Natural killer cell treated with Interleukin-12 subunit alpha and Interleukin-12 subunit beta and Interleukin-15 and Interleukin-18, amount 100 ng/mL, for 72 hours (primary cell): ENCODE results near the gene PIP4K2A. TPM values are rescaled to one million over a fixed set of nuclear protein-coding genes. Genes with fewer than 3 reads are reported as not detected.

ENCODE experiments used
- ATAC-seq, 2 donors: fragments of 150-1000 bp; cut with Tn5 transposase in 1 of 2; sonication (Bioruptor Pico), chemical (Tn5 transposase) in 1 of 2; 2 replicates each; pipeline ENCODE4 v1.10.0; 2021
- DNase-seq: peaks from one replicate; pipeline ENCODE4 v3.0.0; 2022; ENCODE audit warnings: low spot score
- H3K27ac Mint-ChIP-seq, 2 donors: 1 replicate in 1 of 2; 2 replicates in 1 of 2; pipeline ENCODE4 v1.8.0; 2022; ENCODE audit warnings: mixed read lengths in 2 of 2, mild to moderate bottlenecking in 1 of 2, moderate library complexity in 1 of 2
- H3K27me3 Mint-ChIP-seq, 2 donors: 1 replicate in 1 of 2; 2 replicates in 1 of 2; pipeline ENCODE4 v1.8.0; 2022; ENCODE audit warnings: mixed read lengths in 2 of 2
- H3K36me3 Mint-ChIP-seq: one replicate; pipeline ENCODE4 v1.8.0; 2022; ENCODE audit warnings: mixed read lengths
- H3K4me1 Mint-ChIP-seq, 2 donors: 1 replicate in 1 of 2; 2 replicates in 1 of 2; pipeline ENCODE4 v1.8.0; 2022; ENCODE audit warnings: low read depth in 2 of 2, mixed read lengths in 2 of 2, mild to moderate bottlenecking in 1 of 2
- H3K4me3 Mint-ChIP-seq: one replicate; pipeline ENCODE4 v1.8.0; 2022; ENCODE audit warnings: mixed read lengths
- H3K9me3 Mint-ChIP-seq: 2 replicates; pipeline ENCODE4 v1.8.0; 2022; ENCODE audit warnings: mixed read lengths
- total RNA-seq, 2 donors: library from RNA; stranded (reverse); gene quantifications; one replicate each; pipeline ENCODE4 v1.2.3, GENCODE V29; 2022

The PIP4K2A gene
- total RNA-seq, 2 donors from 2014 or later: 149 to 152 TPM

DNA sequence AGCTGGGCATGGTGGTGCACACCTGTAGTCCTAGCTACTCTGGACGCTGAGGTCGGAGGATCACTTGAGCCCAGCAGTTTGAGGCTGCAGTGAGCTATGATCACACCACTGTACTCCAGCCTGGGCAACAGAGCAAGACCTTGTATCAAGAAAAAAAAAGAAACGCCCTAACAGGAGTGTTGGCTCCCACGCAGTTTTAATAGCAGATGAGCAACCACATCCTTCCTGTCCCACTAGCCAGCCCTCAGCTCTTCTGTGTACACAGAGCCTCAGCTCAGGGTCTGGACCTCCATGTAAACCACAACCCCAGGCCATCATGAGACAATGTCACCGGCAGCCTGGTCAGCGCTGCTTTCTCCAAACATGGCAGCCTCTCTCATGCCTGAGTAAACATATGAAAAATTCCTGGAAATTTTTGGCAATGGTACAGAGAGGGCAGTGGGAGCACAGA is 108.2 kb downstream of the PIP4K2A start:
- ATAC-seq: peak; percentile 90 to 92
- peak overlapping the region; percentile 87 to 97 for H3K27ac Mint-ChIP-seq
- H3K36me3 Mint-ChIP-seq: peaks cover 19% of the 10 kb centered on the region
- peak overlapping the region; percentile 86 for H3K4me3 Mint-ChIP-seq
- no peaks in the 10 kb centered on the region for H3K9me3 Mint-ChIP-seq
- H3K4me1 Mint-ChIP-seq: peaks cover 64 to 74% of the 10 kb centered on the region in 2 donors
- H3K27me3 Mint-ChIP-seq: no peaks in the 10 kb centered on the region
- peak; percentile 80 for DNase-seq

DNA sequence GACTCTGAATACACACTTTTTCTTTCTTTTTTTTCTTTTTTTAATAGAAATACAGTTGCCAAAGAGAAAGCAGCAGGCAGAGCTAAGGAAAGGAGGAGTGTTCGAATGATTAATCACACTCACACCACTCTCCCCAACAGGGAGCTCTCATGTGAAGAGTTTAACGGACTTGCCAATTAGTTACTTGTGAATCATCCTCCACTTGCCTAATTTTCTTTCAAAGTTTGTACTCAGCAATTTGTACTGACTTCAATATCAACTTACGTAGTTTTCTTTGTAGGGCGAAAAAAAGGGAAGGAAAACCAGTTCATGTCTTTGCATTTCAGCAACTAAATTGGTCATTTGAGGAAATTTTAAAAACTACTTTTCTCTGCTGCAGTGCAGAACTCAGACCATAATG is 109.2 kb downstream of the PIP4K2A start:
- DNase-seq: no peak
- peak overlapping the region; percentile 87 to 97 for H3K27ac Mint-ChIP-seq
- peaks cover 14% of the 10 kb centered on the region for H3K36me3 Mint-ChIP-seq
- peaks cover 63 to 74% of the 10 kb centered on the region in 2 donors for H3K4me1 Mint-ChIP-seq
- peak overlapping the region; percentile 89 for H3K4me3 Mint-ChIP-seq
- peak; percentile 68 to 72 for ATAC-seq
- H3K9me3 Mint-ChIP-seq: no peaks in the 10 kb centered on the region
- no peaks in the 10 kb centered on the region for H3K27me3 Mint-ChIP-seq

DNA sequence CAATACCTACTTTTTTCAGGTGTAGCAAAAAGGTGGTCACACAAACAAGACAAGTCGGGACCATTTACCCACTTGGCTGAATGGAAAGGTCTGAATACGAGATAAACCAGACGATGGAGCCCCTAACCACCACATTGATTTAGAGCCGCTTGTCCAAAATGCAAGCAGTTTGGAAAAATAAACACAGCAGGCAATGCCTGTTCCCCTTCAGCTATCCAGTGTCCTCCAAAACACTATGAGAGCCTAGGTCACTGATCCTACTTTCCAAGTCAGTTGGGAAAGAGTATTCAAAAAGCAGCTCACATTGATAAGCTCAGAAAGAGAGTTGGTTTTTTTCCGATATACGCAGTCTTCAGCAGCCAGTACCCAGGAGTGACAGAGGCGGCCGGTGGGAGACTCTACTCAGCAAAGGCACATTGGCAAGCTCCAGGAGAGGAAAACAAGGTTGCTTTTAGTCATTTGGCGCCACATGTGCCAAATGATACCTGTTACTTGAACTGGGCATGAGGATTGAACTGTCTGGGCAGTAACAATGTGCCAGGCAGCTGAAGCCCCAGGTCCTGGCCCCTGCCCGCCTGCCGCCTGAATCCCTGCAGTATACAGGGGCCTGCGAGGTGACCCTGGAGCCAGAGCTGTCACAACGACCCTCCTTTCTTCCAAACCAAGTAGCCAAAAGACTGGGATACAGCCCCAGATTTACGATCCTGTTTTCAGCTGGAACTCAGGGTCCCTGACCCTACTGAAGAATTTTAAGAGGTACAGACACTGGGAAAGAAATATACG is 109.8 kb downstream of the PIP4K2A start:
- H3K9me3 Mint-ChIP-seq: no peaks in the 10 kb centered on the region
- no peak for DNase-seq
- peak overlapping the region; percentile 87 to 97 for H3K27ac Mint-ChIP-seq
- no peaks in the 10 kb centered on the region for H3K27me3 Mint-ChIP-seq
- H3K4me3 Mint-ChIP-seq: peak overlapping the region; percentile 89
- H3K4me1 Mint-ChIP-seq: peaks cover 63 to 75% of the 10 kb centered on the region in 2 donors
- peaks cover 9% of the 10 kb centered on the region for H3K36me3 Mint-ChIP-seq
- no peak for ATAC-seq

DNA sequence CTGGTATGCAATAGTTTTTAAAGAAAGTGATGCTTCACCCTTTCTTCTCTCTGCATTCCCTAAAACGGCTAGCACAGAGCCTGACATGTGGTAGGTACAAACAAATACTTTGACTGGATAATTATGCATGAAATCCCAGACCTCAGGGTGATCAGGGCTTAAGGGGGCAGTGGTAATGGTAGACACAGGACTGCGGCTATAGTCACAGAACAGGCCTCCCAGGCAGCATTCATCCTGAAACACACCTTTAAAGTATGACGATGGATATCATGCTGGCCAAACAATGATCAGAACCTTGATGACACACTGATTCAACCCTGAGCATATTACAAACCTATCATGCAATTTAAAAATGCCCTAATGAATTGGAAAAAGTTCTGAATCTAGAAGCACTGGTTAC is 110.8 kb downstream of the PIP4K2A start:
- peak overlapping the region in 1 of 2 donors; percentile 87 for H3K27ac Mint-ChIP-seq
- no peak overlapping the region for H3K4me3 Mint-ChIP-seq
- H3K27me3 Mint-ChIP-seq: no peaks in the 10 kb centered on the region
- no peaks in the 10 kb centered on the region for H3K9me3 Mint-ChIP-seq
- H3K4me1 Mint-ChIP-seq: peaks cover 65 to 78% of the 10 kb centered on the region in 2 donors
- DNase-seq (no peak), ATAC-seq (no peak)
- peaks cover 9% of the 10 kb centered on the region for H3K36me3 Mint-ChIP-seq

DNA sequence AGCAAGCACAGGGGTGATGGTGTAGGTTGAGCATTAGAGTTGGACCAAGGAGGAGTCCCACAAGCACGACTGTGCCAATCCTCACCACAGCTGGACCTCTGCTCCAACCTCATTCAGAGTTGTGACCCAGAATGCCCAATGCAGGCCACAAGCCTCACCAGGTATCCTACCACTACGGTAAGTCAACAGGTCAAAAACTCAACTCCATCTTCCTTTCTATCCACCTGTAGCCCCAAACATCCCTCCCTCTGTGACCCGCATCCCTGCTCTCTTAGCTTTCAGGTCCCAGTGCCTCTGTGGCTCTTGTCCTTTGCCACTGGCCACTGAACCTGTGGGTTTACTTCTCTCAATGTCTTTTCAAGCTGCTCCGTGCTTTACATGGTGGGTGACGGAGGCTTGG is 112.8 kb downstream of the PIP4K2A start:
- Mint-ChIP-seq H3K4me3 (peak overlapping the region; percentile 73), H3K27me3 (no peaks in the 10 kb centered on the region), H3K9me3 (no peaks in the 10 kb centered on the region), H3K27ac (peak overlapping the region; percentile 86 to 93), H3K36me3 (peaks cover 5% of the 10 kb centered on the region), H3K4me1 (peaks cover 71 to 86% of the 10 kb centered on the region in 2 donors)
- DNase-seq (no peak), ATAC-seq (no peak)

DNA sequence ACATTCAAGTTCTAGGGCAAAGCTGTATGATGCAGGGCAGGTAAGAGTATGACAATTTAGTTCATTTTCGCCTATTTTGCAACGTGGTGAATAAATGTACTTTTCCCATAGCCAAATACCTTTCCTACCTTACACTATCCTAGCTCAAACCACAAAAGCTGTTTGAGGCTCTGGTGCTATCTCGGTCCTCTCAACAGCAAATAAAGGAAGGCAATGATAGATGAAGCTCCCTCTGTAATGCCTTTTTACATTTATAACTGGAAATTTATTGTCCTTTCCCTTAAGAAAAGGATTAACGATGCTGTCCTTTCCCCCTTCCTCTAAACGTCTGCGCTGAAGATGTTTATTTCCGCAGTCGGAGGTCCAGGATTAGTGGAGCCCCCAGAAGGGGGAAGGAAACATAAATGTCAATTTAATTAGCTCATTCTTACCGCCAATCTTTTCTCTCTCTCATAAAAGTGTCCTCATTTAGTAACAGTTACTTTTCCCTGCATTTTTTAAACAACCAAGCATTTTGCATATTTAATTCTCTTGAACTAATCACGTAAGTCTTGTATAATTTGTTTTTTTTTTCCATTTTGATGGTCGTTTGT is 114.6 kb downstream of the PIP4K2A start:
- H3K4me1 Mint-ChIP-seq: peaks cover 63 to 75% of the 10 kb centered on the region in 2 donors
- DNase-seq (no peak), ATAC-seq (no peak)
- no peaks in the 10 kb centered on the region for H3K36me3 Mint-ChIP-seq
- no peaks in the 10 kb centered on the region for H3K9me3 Mint-ChIP-seq
- H3K27me3 Mint-ChIP-seq: no peaks in the 10 kb centered on the region
- peak overlapping the region; percentile 90 to 95 for H3K27ac Mint-ChIP-seq
- peak overlapping the region; percentile 73 for H3K4me3 Mint-ChIP-seq

DNA sequence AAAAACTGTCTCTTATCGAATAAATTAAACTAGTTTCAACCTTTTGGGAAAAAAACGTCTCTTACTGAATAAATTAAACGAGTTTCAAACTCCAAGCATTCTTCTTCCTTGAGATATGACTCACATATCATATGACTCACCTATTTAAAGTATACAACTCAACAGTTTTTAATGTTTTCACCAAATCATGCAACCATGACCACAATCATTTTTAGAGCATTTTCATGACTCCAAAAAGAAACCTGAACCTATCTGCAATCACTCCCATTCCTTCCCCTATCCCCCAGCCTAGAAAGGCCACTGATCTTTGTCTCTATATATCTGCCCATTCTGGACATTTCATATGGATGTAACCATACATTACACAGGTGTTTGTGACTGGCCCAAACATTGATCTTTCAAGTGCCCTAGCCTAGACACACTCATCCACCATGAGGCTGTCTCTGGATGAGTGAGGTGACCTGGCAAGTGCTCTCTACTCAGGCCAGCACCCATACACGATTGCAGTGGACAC is 115.3 kb downstream of the PIP4K2A start:
- no peaks in the 10 kb centered on the region for H3K36me3 Mint-ChIP-seq
- H3K4me1 Mint-ChIP-seq: peaks cover 60 to 72% of the 10 kb centered on the region in 2 donors
- no peaks in the 10 kb centered on the region for H3K27me3 Mint-ChIP-seq
- peak overlapping the region; percentile 70 for H3K4me3 Mint-ChIP-seq
- H3K27ac Mint-ChIP-seq: peak overlapping the region; percentile 90 to 95
- DNase-seq: no peak
- no peaks in the 10 kb centered on the region for H3K9me3 Mint-ChIP-seq
- no peak for ATAC-seq

DNA sequence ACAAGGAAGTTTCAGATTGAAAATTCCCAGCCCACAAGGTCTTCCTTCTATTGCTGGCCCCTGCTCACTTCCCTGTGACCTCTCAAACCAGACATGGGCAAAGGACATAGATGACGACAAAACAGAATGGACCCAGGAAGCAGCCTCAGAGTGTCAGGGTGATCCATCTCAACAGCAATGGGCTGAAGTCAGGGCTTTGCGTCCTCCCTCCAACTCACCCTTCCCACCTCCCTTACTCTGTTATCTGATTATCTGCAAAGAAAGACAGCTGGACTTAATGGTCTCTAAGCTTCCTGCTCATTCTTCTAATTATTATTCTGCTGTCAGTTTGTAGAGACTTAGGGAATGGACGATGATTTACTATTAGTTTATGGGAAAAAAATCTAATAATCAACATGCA is 115.9 kb downstream of the PIP4K2A start:
- H3K4me1 Mint-ChIP-seq: peaks cover 60 to 73% of the 10 kb centered on the region in 2 donors
- peak overlapping the region; percentile 83 for H3K4me3 Mint-ChIP-seq
- H3K36me3 Mint-ChIP-seq: no peaks in the 10 kb centered on the region
- no peak for ATAC-seq
- DNase-seq: no peak
- H3K27ac Mint-ChIP-seq: peak overlapping the region; percentile 90 to 95
- H3K9me3 Mint-ChIP-seq: no peaks in the 10 kb centered on the region
- no peaks in the 10 kb centered on the region for H3K27me3 Mint-ChIP-seq

DNA sequence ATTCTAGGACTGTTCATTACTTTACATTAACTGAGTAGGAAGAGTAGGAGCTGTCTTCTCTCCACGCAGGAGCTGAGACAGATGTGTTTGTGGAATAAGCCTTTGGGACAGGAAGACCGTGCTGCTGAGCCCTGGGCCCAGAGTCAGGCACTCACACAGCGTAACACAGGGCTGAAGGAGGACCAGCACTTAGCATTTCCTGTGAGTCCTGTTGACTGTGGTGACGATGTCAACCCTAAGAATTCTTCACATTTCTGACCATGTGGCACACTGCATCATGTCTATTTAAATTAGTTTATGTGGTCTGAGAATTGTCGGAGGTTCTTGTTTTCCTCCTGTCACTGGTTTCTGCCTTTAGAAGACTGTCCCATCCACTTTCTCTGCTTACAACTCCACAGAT is 117.2 kb downstream of the PIP4K2A start:
- Mint-ChIP-seq H3K27ac (peak overlapping the region; percentile 90 to 95), H3K4me1 (peaks cover 66 to 73% of the 10 kb centered on the region in 2 donors), H3K9me3 (no peaks in the 10 kb centered on the region), H3K27me3 (no peaks in the 10 kb centered on the region), H3K36me3 (no peaks in the 10 kb centered on the region), H3K4me3 (peak overlapping the region; percentile 83)
- ATAC-seq (peak; percentile 81 to 92), DNase-seq (peak; percentile 73)

DNA sequence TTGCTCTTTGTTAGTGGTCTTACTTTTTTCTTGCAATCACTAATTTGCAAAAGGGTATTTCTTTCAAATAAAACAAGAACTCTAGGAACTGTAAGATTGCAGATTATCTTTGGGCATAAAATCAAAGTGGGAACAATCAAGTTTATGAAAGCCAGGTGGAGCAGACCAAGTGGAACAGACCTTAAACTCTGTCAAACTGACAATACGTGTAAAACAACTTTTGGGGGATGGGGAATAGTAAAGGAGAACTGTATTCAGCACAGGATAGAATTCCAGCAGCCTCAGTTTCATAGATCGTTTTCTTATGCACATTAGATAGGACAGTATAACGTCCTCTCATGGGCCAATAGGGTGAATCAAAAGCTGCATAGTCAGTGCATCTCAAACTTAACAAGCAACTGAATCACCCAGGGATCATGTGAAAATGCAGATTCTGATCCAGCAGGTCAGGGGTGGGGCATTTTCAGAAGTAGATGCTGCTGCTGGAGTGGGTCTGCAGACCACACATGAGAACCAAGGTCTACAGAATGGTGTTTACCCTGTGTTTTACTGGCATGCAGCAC is 120.7 kb downstream of the PIP4K2A start:
- Mint-ChIP-seq H3K27me3 (no peaks in the 10 kb centered on the region), H3K4me3 (no peak overlapping the region), H3K36me3 (peaks cover 5% of the 10 kb centered on the region), H3K4me1 (peaks cover 44 to 53% of the 10 kb centered on the region in 2 donors), H3K27ac (peak overlapping the region; percentile 48 to 88), H3K9me3 (no peaks in the 10 kb centered on the region)
- ATAC-seq (no peak), DNase-seq (no peak)

DNA sequence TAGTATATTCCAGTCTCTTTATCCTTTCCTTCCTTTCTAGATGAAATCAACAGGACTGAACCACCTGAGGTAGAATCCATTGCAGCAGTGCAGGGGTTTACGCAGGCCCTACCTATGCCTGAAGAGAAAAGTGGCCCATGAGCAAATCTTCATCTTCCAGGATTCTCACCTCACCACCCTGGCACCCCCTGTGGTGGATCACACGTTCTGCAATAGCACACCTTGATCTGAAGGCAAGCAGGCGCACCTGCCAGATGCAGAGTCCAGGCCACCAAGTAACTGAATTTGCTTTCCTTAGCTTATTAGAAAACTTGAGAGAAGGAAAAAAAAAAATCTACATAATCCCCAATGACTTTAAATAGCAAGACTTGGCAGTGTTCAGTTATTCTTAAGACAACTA is 121.4 kb downstream of the PIP4K2A start:
- Mint-ChIP-seq H3K4me1 (peaks cover 37 to 48% of the 10 kb centered on the region in 2 donors), H3K36me3 (peaks cover 5% of the 10 kb centered on the region), H3K27me3 (no peaks in the 10 kb centered on the region)

DNA sequence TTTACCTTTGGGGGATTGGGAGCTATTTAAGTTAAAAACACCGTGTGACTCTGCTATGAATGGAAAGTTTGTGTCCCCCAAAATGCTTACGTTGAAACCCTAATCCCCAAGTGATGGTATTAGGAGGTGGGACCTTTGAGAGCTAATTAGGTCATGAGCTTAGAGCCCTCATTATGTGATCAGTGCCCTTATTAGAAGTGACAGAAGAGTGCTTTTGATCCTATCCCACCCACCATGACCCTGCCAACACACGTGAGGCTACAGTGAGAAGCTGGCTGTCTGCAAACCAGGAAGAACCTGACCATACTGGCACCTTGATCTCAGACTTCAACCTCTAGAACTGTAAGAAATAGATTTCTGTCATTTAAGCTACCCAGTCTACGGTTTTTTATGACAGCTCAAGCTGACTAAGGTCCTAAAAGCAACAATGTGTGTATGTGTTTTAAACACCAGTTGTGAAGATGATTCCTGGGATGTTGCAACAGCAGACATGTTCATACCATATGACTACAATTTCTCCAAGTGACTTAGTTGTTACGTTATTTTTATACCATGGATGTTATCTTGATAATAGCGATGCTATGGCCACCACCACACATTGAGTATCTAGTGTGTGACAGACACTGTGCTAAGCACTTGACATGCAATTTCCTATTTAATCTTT is 124.4 kb downstream of the PIP4K2A start:
- DNase-seq (no peak), ATAC-seq (no peak)
- Mint-ChIP-seq H3K27me3 (no peaks in the 10 kb centered on the region), H3K9me3 (no peaks in the 10 kb centered on the region), H3K36me3 (peaks cover 12% of the 10 kb centered on the region), H3K27ac (peak overlapping the region; percentile 31 to 50), H3K4me1 (peaks cover 31 to 34% of the 10 kb centered on the region in 2 donors), H3K4me3 (no peak overlapping the region)

More for the DNA sequence above, 121.4 kb downstream of the PIP4K2A start:
- no peaks in the 10 kb centered on the region for H3K9me3 Mint-ChIP-seq
- DNase-seq: no peak
- ATAC-seq: no peak
- peak overlapping the region; percentile 48 to 88 for H3K27ac Mint-ChIP-seq
- no peak overlapping the region for H3K4me3 Mint-ChIP-seq

DNA sequence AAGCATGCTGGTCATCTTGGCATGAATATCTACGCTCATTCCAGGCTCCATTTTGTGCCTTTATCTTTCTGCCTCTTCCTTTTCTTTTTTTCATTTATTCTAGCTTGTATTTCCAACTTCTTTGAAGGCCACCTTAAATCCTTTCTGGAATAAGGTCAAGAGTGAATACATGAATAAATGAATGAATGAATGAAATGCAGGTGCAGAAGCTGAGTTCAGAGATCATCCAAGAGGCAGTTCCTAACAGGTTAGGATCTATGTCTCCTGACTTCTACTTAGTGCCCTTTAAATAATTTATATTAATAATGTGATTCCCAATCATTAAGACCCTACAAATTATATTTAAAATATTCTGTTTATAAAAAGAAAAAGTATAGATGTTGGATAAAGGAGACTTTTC is 125.9 kb downstream of the PIP4K2A start:
- no peak overlapping the region for H3K4me3 Mint-ChIP-seq
- peaks cover 18% of the 10 kb centered on the region for H3K36me3 Mint-ChIP-seq
- H3K27ac Mint-ChIP-seq: peak overlapping the region; percentile 26 to 31
- H3K27me3 Mint-ChIP-seq: no peaks in the 10 kb centered on the region
- DNase-seq (no peak), ATAC-seq (no peak)
- no peaks in the 10 kb centered on the region for H3K9me3 Mint-ChIP-seq
- H3K4me1 Mint-ChIP-seq: peaks cover 36% of the 10 kb centered on the region in 2 donors
